ENCODE measurements around the gene NCAPH2. TPM values are rescaled to one million over a fixed set of nuclear protein-coding genes. Genes with fewer than 3 reads are reported as not detected.

NCAPH2 gene
- total and polyA plus RNA-seq, 2 experiments from 2014 or later, result 50.3 to 59.4 TPM

GRCh38 chr22:50490531-50491308 is 17.3 kb upstream of the NCAPH2 start:
- H3K27ac ChIP-seq, result no peak overlapping the region
- no peaks in the 10 kb centered on the region for H3K27me3 ChIP-seq
- no peak for DNase-seq (ENCODE audit: low read depth in 1 of 2, low spot score in 1 of 2)
- TF ChIP-seq CTCF (IDR thresholded peaks at IDR 0.05; ENCODE audit: low read depth, low read length), result no peak
- no peaks in the 10 kb centered on the region for H3K36me3 ChIP-seq
- H3K9me3 ChIP-seq (ENCODE audit: low read depth), result no peaks in the 10 kb centered on the region
- H3K4me1 ChIP-seq (ENCODE audit: low read depth), result no peaks in the 10 kb centered on the region
- no peak overlapping the region for H3K4me3 ChIP-seq

- H3K4me3 ChIP-seq, result no peak overlapping the region
- no peaks in the 10 kb centered on the region for H3K4me1 ChIP-seq (ENCODE audit: low read depth)
- no peaks in the 10 kb centered on the region for H3K9me3 ChIP-seq (ENCODE audit: low read depth)
- DNase-seq (ENCODE audit: low read depth in 1 of 2, low spot score in 1 of 2), result no peak
- TF ChIP-seq CTCF (IDR thresholded peaks at IDR 0.05; ENCODE audit: low read depth, low read length), result no peak
- H3K27me3 ChIP-seq, result no peaks in the 10 kb centered on the region
- no peaks in the 10 kb centered on the region for H3K36me3 ChIP-seq
- H3K27ac ChIP-seq, result no peak overlapping the region
Observed at GRCh38 chr22:50497093-50497492, 10.9 kb upstream of the NCAPH2 start.

GRCh38 chr22:50498322-50498890 is 9.6 kb upstream of the NCAPH2 start:
- H3K4me1 ChIP-seq (ENCODE audit: low read depth), result no peaks in the 10 kb centered on the region
- H3K36me3 ChIP-seq, result no peaks in the 10 kb centered on the region
- no peak overlapping the region for H3K27ac ChIP-seq
- DNase-seq (ENCODE audit: low read depth in 1 of 2, low spot score in 1 of 2), result peak; percentile 70 to 86
- no peak overlapping the region for H3K4me3 ChIP-seq
- peak; percentile 79 for TF ChIP-seq CTCF (IDR thresholded peaks at IDR 0.05; ENCODE audit: low read depth, low read length)
- no peaks in the 10 kb centered on the region for H3K9me3 ChIP-seq (ENCODE audit: low read depth)
- H3K27me3 ChIP-seq, result no peaks in the 10 kb centered on the region

- H3K27me3 ChIP-seq, result no peaks in the 10 kb centered on the region
- no peak for DNase-seq (ENCODE audit: low read depth in 1 of 2, low spot score in 1 of 2)
- no peak for TF ChIP-seq CTCF (IDR thresholded peaks at IDR 0.05; ENCODE audit: low read depth, low read length)
- H3K4me3 ChIP-seq, result no peak overlapping the region
- no peaks in the 10 kb centered on the region for H3K9me3 ChIP-seq (ENCODE audit: low read depth)
- no peak overlapping the region for H3K27ac ChIP-seq
- H3K4me1 ChIP-seq (ENCODE audit: low read depth), result no peaks in the 10 kb centered on the region
- H3K36me3 ChIP-seq, result peaks cover 4% of the 10 kb centered on the region
Observed at GRCh38 chr22:50500452-50500851, 7.6 kb upstream of the NCAPH2 start.

- Histone ChIP-seq H3K9me3 (ENCODE audit: low read depth) (no peaks in the 10 kb centered on the region), H3K36me3 (peaks cover 8% of the 10 kb centered on the region), H3K27me3 (no peaks in the 10 kb centered on the region), H3K27ac (no peak overlapping the region), H3K4me1 (ENCODE audit: low read depth) (no peaks in the 10 kb centered on the region), H3K4me3 (no peak overlapping the region)
- no peak for DNase-seq (ENCODE audit: low read depth in 1 of 2, low spot score in 1 of 2)
- TF ChIP-seq CTCF (IDR thresholded peaks at IDR 0.05; ENCODE audit: low read depth, low read length), result no peak
Observed at GRCh38 chr22:50502096-50502495, 5.9 kb upstream of the NCAPH2 start.
